Endothelial cell of umbilical vein (primary cell): ENCODE data around the gene QRFP. TPM values are rescaled to one million over a fixed set of nuclear protein-coding genes. Genes with fewer than 3 reads are reported as not detected.

Experiments
- BruUV-seq: library from RNA; stranded (reverse); fragments of 400-500 nt; replicated peaks from 2 replicates; lab custom pipeline; 2021; lab: Mats Ljungman, UMichigan
- CTCF ChIA-PET: fragments of 300-600, 350-600 bp; sonication (Branson Sonifier 250); formaldehyde crosslinking; loops from one replicate; lab custom pipeline; 2021; ENCODE audit warnings: antibody characterized with exemption, inconsistent platforms; lab: Charles Lee
- POLR2A ChIA-PET: fragments of 300-600, 350-600 bp; sonication (Branson Sonifier 250); formaldehyde crosslinking; loops from one replicate; lab custom pipeline; 2021; ENCODE audit warnings: antibody characterized with exemption, inconsistent platforms; lab: Charles Lee
- DNase-seq: peaks from one replicate; pipeline ENCODE4 v3.0.0-alpha.2; 2011; ENCODE audit warnings: low read depth, low spot score
- FAIRE-seq: peaks from 2 replicates; lab custom pipeline; 2011; peaks lifted over from hg19 to GRCh38; lab: Jason Lieb, UNC
- H2AFZ ChIP-seq: 2 replicates; pipeline ENCODE4 v1.6.0; 2012; ENCODE audit warnings: low read depth, low read length, control low read depth, inconsistent platforms
- H3K27ac ChIP-seq: 2 replicates; pipeline ENCODE4 v1.5.1; 2011; ENCODE audit warnings: low read depth, mild to moderate bottlenecking, control low read depth, low read length, moderate library complexity; ENCODE audit not compliant: insufficient read depth
- H3K27me3 ChIP-seq, 2 experiments: 2 replicates each; pipeline versions ENCODE4 v1.6.0 to v1.6.1; 2011; ENCODE audit warnings: low read length in 2 of 2, mixed read lengths in 1 of 2; ENCODE audit not compliant: control insufficient read depth in 2 of 2, insufficient read depth in 2 of 2
- H3K36me3 ChIP-seq, 2 experiments: 2 replicates in 1 of 2; 3 replicates in 1 of 2; pipeline ENCODE4 v1.5.1; 2011; ENCODE audit warnings: low read length in 2 of 2, mild to moderate bottlenecking in 1 of 2, moderate library complexity in 1 of 2; ENCODE audit not compliant: control insufficient read depth in 2 of 2, insufficient read depth in 2 of 2; ENCODE audit errors: extremely low read depth in 1 of 2
- H3K4me1 ChIP-seq: 3 replicates; pipeline ENCODE4 v1.5.1; 2011; ENCODE audit warnings: mild to moderate bottlenecking, low read length; ENCODE audit not compliant: control insufficient read depth, insufficient read depth; ENCODE audit errors: extremely low read depth
- H3K4me2 ChIP-seq: 2 replicates; pipeline ENCODE4 v1.6.1; 2011; ENCODE audit warnings: low read length, control low read depth, mixed read lengths; ENCODE audit not compliant: insufficient read depth
- H3K4me3 ChIP-seq, 3 experiments: fragments of 200-600 bp in 1 of 3; sonication (generic), shearing (Covaris generic) in 1 of 3; replicated peaks in 1 of 3; 2 replicates each; pipeline ENCODE4 v1.5.1; 2011 to 2016; ENCODE audit warnings: control low read depth in 3 of 3, low read length in 3 of 3, mild to moderate bottlenecking in 2 of 3, inconsistent platforms in 1 of 3, low read depth in 1 of 3, moderate library complexity in 1 of 3; ENCODE audit not compliant: insufficient read depth in 1 of 3
- H3K79me2 ChIP-seq: 2 replicates; pipeline ENCODE4 v1.6.0; 2012; ENCODE audit warnings: low read length, inconsistent platforms; ENCODE audit not compliant: control insufficient read depth, insufficient read depth
- H3K9ac ChIP-seq: replicated peaks from 2 replicates; pipeline ENCODE3; 2011; ENCODE audit warnings: low read length, control low read depth; ENCODE audit not compliant: insufficient read depth; ENCODE audit errors: extremely low read depth
- H3K9me1 ChIP-seq: replicated peaks from 3 replicates; pipeline ENCODE4 v1.6.0; 2011; ENCODE audit warnings: mild to moderate bottlenecking, low read length; ENCODE audit not compliant: control insufficient read depth, insufficient read depth; ENCODE audit errors: extremely low read depth
- H3K9me3 ChIP-seq: replicated peaks from 2 replicates; pipeline ENCODE4 v1.5.1; 2012; ENCODE audit warnings: low read length, inconsistent platforms; ENCODE audit not compliant: control insufficient read depth, insufficient read depth
- H4K20me1 ChIP-seq: replicated peaks from 2 replicates; pipeline ENCODE3; 2011; ENCODE audit warnings: mild to moderate bottlenecking, low read length; ENCODE audit not compliant: control insufficient read depth, insufficient read depth; ENCODE audit errors: extremely low read depth
- EZH2 ChIP-seq: IDR thresholded peaks from 2 replicates; pipeline ENCODE4 v1.6.1; 2012; ENCODE audit warnings: borderline replicate concordance, low read depth, mild to moderate bottlenecking, moderate library complexity, low read length, inconsistent platforms; ENCODE audit not compliant: severe bottlenecking
- FOS ChIP-seq: IDR thresholded peaks from 2 replicates; pipeline ENCODE4 v1.6.1; 2011; ENCODE audit warnings: mild to moderate bottlenecking, low read length, moderate library complexity, borderline replicate concordance; ENCODE audit not compliant: insufficient read depth
- GATA2 ChIP-seq: IDR thresholded peaks from 2 replicates; pipeline ENCODE4 v1.7.0; 2011; ENCODE audit warnings: low read depth, mild to moderate bottlenecking, moderate library complexity, mixed read lengths, low read length; ENCODE audit not compliant: insufficient read length, insufficient read depth
- JUN ChIP-seq: IDR thresholded peaks from 2 replicates; pipeline ENCODE4 v1.6.1; 2011; ENCODE audit warnings: borderline replicate concordance, low read depth; ENCODE audit not compliant: insufficient read length, insufficient read depth
- MYC ChIP-seq: IDR thresholded peaks from one replicate; pipeline ENCODE4 v1.6.1; 2011; ENCODE audit warnings: mild to moderate bottlenecking, low read depth, low read length
- POLR2A ChIP-seq: IDR thresholded peaks from 2 replicates; pipeline ENCODE4 v1.6.1; 2012; ENCODE audit warnings: low read depth, mild to moderate bottlenecking, control low read depth, low read length
- POLR2AphosphoS5 ChIP-seq: IDR thresholded peaks from 2 replicates; pipeline ENCODE4 v1.6.1; 2012; ENCODE audit warnings: low read depth, mild to moderate bottlenecking, control low read depth, low read length, moderate library complexity; ENCODE audit not compliant: insufficient read depth
- dilution Hi-C: fragments of 300-500 bp; cut with MboI; formaldehyde crosslinking; loops from one replicate; pipeline ENCODE4 v1.15.0; 2019; ENCODE audit warnings: low sequenced_read_pairs; ENCODE audit not compliant: extremely low pct_ligation_motif_present
- intact Hi-C: fragments of 100-400 bp; cut with micrococcal nuclease; formaldehyde crosslinking; loops from one replicate; pipeline ENCODE4 v1.10.0; 2022
- polyA plus RNA-seq, 4 experiments: library from polyadenylated mRNA; depleted of rRNA in 3 of 4; stranded (reverse) in 3 of 4; unstranded in 1 of 4; fragments of >200 nt; gene quantifications; 2 replicates each; pipeline versions ENCODE4 v1.2.1 to v1.2.3, GENCODE V29; 2011 to 2012; ENCODE audit warnings: missing spikeins in 1 of 4
- total RNA-seq: library from RNA; stranded (reverse); gene quantifications from 2 replicates; pipeline ENCODE4 v1.2.3, GENCODE V29; 2021
- TF ChIP-seq, protein P1 (sequence below): IDR thresholded peaks from 2 replicates; pipeline ENCODE4 v1.6.1; 2011; ENCODE audit not compliant: insufficient read depth, insufficient read length
- TF ChIP-seq, protein P2 (sequence below), 2 donors: IDR thresholded peaks; 1 replicate in 1 of 2; 2 replicates in 1 of 2; pipeline ENCODE4 v1.5.1; 2011; ENCODE audit warnings: low read length in 2 of 2, mild to moderate bottlenecking in 2 of 2, moderate library complexity in 2 of 2, control low read depth in 1 of 2, inconsistent platforms in 1 of 2, low read depth in 1 of 2; ENCODE audit not compliant: insufficient read depth in 1 of 2; ENCODE audit errors: extremely low read depth in 1 of 2

The QRFP gene
- total and polyA plus RNA-seq, 2 donors (not counting 3 experiments of a cell fraction or from before 2014, with no cell fraction given): not detected

DNA sequence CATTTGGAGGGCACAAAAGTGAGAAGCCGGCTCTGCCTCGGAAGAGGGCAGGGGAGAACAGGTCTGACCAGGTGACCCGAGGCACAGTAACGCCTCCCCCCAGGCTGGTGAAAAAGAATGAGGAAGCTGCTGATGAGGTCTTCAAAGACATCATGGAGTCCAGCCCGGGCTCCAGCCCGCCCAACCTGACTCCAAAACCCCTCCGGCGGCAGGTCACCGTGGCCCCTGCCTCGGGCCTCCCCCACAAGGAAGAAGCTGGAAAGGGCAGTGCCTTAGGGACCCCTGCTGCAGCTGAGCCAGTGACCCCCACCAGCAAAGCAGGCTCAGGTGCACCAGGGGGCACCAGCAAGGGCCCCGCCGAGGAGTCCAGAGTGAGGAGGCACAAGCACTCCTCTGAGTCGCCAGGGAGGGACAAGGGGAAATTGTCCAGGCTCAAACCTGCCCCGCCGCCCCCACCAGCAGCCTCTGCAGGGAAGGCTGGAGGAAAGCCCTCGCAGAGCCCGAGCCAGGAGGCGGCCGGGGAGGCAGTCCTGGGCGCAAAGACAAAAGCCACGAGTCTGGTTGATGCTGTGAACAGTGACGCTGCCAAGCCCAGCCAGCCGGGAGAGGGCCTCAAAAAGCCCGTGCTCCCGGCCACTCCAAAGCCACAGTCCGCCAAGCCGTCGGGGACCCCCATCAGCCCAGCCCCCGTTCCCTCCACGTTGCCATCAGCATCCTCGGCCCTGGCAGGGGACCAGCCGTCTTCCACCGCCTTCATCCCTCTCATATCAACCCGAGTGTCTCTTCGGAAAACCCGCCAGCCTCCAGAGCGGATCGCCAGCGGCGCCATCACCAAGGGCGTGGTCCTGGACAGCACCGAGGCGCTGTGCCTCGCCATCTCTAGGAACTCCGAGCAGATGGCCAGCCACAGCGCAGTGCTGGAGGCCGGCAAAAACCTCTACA lies 11.8 kb downstream of the QRFP start:
- CTCF ChIA-PET: interaction anchor here (0.7 to 3.3 kb wide), 7 partner anchors 15 to 183 kb away, joined by 3 to 14 read pairs (median 4); no protein-coding TSS in a partner anchor
- peaks cover 3% of the 10 kb centered on the region for H3K79me2 ChIP-seq
- intact Hi-C loops: no loop called here
- H2AFZ ChIP-seq: no peak overlapping the region
- no peak overlapping the region for H3K4me3 ChIP-seq
- H3K4me2 ChIP-seq: no peak overlapping the region
- no peaks in the 10 kb centered on the region for H4K20me1 ChIP-seq
- BruUV-seq: no TSS peak
- POLR2A ChIA-PET: no interaction called here
- H3K36me3 ChIP-seq: peaks cover 45 to 75% of the 10 kb centered on the region in 2 experiments
- no peak overlapping the region for H3K9ac ChIP-seq
- no peaks in the 10 kb centered on the region for H3K9me1 ChIP-seq
- dilution Hi-C loops: no loop called here
- H3K9me3 ChIP-seq: no peaks in the 10 kb centered on the region
- no peak overlapping the region for H3K27ac ChIP-seq
- no peaks in the 10 kb centered on the region for H3K27me3 ChIP-seq
- TF ChIP-seq, protein P1, sequence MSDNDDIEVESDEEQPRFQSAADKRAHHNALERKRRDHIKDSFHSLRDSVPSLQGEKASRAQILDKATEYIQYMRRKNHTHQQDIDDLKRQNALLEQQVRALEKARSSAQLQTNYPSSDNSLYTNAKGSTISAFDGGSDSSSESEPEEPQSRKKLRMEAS: no peak
- TF ChIP-seq POLR2A (no peak), POLR2AphosphoS5 (no peak), JUN (no peak), GATA2 (no peak), EZH2 (no peak), MYC (no peak), FOS (no peak)
- TF ChIP-seq, protein P2, sequence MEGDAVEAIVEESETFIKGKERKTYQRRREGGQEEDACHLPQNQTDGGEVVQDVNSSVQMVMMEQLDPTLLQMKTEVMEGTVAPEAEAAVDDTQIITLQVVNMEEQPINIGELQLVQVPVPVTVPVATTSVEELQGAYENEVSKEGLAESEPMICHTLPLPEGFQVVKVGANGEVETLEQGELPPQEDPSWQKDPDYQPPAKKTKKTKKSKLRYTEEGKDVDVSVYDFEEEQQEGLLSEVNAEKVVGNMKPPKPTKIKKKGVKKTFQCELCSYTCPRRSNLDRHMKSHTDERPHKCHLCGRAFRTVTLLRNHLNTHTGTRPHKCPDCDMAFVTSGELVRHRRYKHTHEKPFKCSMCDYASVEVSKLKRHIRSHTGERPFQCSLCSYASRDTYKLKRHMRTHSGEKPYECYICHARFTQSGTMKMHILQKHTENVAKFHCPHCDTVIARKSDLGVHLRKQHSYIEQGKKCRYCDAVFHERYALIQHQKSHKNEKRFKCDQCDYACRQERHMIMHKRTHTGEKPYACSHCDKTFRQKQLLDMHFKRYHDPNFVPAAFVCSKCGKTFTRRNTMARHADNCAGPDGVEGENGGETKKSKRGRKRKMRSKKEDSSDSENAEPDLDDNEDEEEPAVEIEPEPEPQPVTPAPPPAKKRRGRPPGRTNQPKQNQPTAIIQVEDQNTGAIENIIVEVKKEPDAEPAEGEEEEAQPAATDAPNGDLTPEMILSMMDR (IDR thresholded peaks at IDR 0.05; ENCODE audit: extremely low read depth in 1 of 2, insufficient read depth in 1 of 2, low read depth in 1 of 2, low read length in 2 of 2): no peak
- no peak for DNase-seq
- no peaks in the 10 kb centered on the region for H3K4me1 ChIP-seq
- FAIRE-seq: no peak
